H1 (cell line): ENCODE results near the gene DOC2A. TPM values are rescaled to one million over a fixed set of nuclear protein-coding genes. Genes with fewer than 3 reads are reported as not detected.

Source experiments
- CTBP2 ChIP-seq: IDR thresholded peaks from 2 replicates; pipeline ENCODE4 v1.7.0; 2011; ENCODE audit warnings: borderline replicate concordance, mild to moderate bottlenecking, moderate library complexity, mixed read lengths, low read length; ENCODE audit not compliant: insufficient read depth, insufficient read length
- EGR1 ChIP-seq: IDR thresholded peaks from 2 replicates; pipeline ENCODE4 v1.6.1; 2011; ENCODE audit warnings: low read depth, low read length, borderline replicate concordance
- HDAC2 ChIP-seq, 2 experiments: fragments of 300-600 bp in 1 of 2; sonication (generic) in 1 of 2; IDR thresholded peaks; 2 replicates each; pipeline ENCODE4 v1.6.1; 2011 to 2012; ENCODE audit warnings: low read depth in 2 of 2, low read length in 2 of 2, mild to moderate bottlenecking in 2 of 2, moderate library complexity in 2 of 2, borderline replicate concordance in 1 of 2, inconsistent platforms in 1 of 2
- KDM1A ChIP-seq: fragments of 200-600, 300-600 bp; sonication (generic); IDR thresholded peaks from 2 replicates; pipeline ENCODE4 v1.7.1; 2016; ENCODE audit warnings: mild to moderate bottlenecking, low read length, borderline replicate concordance
- POLR2A ChIP-seq, 2 experiments: IDR thresholded peaks; 1 replicate in 1 of 2; 2 replicates in 1 of 2; pipeline ENCODE4 v1.6.1; 2011; ENCODE audit warnings: low read depth in 2 of 2, low read length in 2 of 2, mild to moderate bottlenecking in 2 of 2; ENCODE audit errors: control extremely low read depth in 1 of 2
- POU5F1 ChIP-seq: IDR thresholded peaks from 2 replicates; pipeline ENCODE4 v1.6.1; 2011; ENCODE audit warnings: low read depth, mild to moderate bottlenecking, low read length, moderate library complexity
- SAP30 ChIP-seq: fragments of 300-600 bp; sonication (generic); IDR thresholded peaks from 2 replicates; pipeline ENCODE4 v1.7.1; 2012; ENCODE audit warnings: low read length, moderate library complexity, mild to moderate bottlenecking, inconsistent platforms; ENCODE audit not compliant: insufficient read depth, insufficient replicate concordance
- SP1 ChIP-seq: IDR thresholded peaks from 2 replicates; pipeline ENCODE4 v1.6.1; 2011; ENCODE audit warnings: low read depth, low read length
- TAF1 ChIP-seq: IDR thresholded peaks from 2 replicates; pipeline ENCODE4 v1.6.1; 2011; ENCODE audit warnings: mild to moderate bottlenecking, low read depth, low read length
- YY1 ChIP-seq: IDR thresholded peaks from 2 replicates; pipeline ENCODE4 v1.6.1; 2011; ENCODE audit warnings: low read depth, mild to moderate bottlenecking, low read length
- polyA plus RNA-seq, 7 experiments: library from polyadenylated mRNA; depleted of rRNA in 3 of 7; stranded (reverse) in 5 of 7; unstranded in 2 of 7; fragments of >200 nt in 5 of 7; fragments of 200-250 nt in 2 of 7; gene quantifications; 1 replicate in 5 of 7; 2 replicates in 1 of 7; 4 replicates in 1 of 7; pipeline versions ENCODE4 v1.2.1 to v1.2.3, GENCODE V29; 2011 to 2013; ENCODE audit warnings: missing spikeins in 2 of 7, mixed read lengths in 2 of 7
- total RNA-seq: library from RNA; stranded (reverse); fragmentation: NEBNext Ultra II Directional; extraction: Animal tissue kit (Norgen Biotek cat#: 25700); gene quantifications from 2 replicates; pipeline ENCODE4 v1.2.1, GENCODE V29; 2021
- TF ChIP-seq, protein P1 (sequence below): fragments of 300-600 bp; sonication (generic); IDR thresholded peaks from 2 replicates; pipeline ENCODE4 v1.7.1; 2012; ENCODE audit warnings: low read length, moderate library complexity, mild to moderate bottlenecking, inconsistent platforms; ENCODE audit not compliant: insufficient replicate concordance

Gene DOC2A
- total and polyA plus RNA-seq, 2 of the 8 experiments (the other 6 are each of a cell fraction or from before 2014, with no cell fraction given), result 13.9 to 20.7 TPM

DNA sequence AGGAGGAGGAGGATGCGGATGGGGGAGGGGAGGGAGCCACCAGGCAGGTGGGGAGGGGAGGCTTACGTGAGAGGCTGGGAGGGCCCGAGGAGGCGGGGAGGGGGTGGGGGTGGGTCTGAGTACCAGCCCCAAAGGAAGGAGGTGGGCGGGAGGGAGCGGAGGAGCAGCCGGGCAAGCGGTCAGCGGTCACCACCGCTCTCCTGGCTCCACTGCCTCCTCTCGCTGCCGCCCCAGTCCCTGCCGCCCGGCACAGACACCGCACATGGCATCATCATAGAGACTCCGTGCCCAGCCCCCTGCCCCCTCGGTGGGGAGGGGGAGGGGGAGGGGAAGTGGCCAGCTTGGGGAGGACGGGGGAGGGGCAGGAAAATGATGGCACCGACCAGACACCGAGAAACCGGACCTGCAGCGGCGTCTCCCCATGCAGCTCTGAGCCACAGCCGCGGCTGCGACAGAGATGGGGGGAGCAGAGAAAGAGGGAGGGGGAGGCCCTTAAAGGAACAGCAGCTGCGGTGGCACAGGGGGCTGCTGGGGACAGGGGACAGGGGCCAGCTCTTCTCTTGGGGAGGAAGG is 20.1 kb upstream of the DOC2A start, which contains the start of gene TLCD3B (continued):
- TF ChIP-seq, protein P1, sequence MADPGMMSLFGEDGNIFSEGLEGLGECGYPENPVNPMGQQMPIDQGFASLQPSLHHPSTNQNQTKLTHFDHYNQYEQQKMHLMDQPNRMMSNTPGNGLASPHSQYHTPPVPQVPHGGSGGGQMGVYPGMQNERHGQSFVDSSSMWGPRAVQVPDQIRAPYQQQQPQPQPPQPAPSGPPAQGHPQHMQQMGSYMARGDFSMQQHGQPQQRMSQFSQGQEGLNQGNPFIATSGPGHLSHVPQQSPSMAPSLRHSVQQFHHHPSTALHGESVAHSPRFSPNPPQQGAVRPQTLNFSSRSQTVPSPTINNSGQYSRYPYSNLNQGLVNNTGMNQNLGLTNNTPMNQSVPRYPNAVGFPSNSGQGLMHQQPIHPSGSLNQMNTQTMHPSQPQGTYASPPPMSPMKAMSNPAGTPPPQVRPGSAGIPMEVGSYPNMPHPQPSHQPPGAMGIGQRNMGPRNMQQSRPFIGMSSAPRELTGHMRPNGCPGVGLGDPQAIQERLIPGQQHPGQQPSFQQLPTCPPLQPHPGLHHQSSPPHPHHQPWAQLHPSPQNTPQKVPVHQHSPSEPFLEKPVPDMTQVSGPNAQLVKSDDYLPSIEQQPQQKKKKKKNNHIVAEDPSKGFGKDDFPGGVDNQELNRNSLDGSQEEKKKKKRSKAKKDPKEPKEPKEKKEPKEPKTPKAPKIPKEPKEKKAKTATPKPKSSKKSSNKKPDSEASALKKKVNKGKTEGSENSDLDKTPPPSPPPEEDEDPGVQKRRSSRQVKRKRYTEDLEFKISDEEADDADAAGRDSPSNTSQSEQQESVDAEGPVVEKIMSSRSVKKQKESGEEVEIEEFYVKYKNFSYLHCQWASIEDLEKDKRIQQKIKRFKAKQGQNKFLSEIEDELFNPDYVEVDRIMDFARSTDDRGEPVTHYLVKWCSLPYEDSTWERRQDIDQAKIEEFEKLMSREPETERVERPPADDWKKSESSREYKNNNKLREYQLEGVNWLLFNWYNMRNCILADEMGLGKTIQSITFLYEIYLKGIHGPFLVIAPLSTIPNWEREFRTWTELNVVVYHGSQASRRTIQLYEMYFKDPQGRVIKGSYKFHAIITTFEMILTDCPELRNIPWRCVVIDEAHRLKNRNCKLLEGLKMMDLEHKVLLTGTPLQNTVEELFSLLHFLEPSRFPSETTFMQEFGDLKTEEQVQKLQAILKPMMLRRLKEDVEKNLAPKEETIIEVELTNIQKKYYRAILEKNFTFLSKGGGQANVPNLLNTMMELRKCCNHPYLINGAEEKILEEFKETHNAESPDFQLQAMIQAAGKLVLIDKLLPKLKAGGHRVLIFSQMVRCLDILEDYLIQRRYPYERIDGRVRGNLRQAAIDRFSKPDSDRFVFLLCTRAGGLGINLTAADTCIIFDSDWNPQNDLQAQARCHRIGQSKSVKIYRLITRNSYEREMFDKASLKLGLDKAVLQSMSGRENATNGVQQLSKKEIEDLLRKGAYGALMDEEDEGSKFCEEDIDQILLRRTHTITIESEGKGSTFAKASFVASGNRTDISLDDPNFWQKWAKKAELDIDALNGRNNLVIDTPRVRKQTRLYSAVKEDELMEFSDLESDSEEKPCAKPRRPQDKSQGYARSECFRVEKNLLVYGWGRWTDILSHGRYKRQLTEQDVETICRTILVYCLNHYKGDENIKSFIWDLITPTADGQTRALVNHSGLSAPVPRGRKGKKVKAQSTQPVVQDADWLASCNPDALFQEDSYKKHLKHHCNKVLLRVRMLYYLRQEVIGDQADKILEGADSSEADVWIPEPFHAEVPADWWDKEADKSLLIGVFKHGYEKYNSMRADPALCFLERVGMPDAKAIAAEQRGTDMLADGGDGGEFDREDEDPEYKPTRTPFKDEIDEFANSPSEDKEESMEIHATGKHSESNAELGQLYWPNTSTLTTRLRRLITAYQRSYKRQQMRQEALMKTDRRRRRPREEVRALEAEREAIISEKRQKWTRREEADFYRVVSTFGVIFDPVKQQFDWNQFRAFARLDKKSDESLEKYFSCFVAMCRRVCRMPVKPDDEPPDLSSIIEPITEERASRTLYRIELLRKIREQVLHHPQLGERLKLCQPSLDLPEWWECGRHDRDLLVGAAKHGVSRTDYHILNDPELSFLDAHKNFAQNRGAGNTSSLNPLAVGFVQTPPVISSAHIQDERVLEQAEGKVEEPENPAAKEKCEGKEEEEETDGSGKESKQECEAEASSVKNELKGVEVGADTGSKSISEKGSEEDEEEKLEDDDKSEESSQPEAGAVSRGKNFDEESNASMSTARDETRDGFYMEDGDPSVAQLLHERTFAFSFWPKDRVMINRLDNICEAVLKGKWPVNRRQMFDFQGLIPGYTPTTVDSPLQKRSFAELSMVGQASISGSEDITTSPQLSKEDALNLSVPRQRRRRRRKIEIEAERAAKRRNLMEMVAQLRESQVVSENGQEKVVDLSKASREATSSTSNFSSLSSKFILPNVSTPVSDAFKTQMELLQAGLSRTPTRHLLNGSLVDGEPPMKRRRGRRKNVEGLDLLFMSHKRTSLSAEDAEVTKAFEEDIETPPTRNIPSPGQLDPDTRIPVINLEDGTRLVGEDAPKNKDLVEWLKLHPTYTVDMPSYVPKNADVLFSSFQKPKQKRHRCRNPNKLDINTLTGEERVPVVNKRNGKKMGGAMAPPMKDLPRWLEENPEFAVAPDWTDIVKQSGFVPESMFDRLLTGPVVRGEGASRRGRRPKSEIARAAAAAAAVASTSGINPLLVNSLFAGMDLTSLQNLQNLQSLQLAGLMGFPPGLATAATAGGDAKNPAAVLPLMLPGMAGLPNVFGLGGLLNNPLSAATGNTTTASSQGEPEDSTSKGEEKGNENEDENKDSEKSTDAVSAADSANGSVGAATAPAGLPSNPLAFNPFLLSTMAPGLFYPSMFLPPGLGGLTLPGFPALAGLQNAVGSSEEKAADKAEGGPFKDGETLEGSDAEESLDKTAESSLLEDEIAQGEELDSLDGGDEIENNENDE, result no peak
- no peak for TF ChIP-seq YY1
- no peak for TF ChIP-seq SAP30
- TF ChIP-seq HDAC2 (IDR thresholded peaks at IDR 0.05; ENCODE audit: borderline replicate concordance in 1 of 2, low read depth in 2 of 2, low read length in 2 of 2), result no peak
- TF ChIP-seq CTBP2, result no peak
- TF ChIP-seq KDM1A, result no peak; the same call in 1 of the 2 replicates
- no peak for TF ChIP-seq POLR2A (IDR thresholded peaks at IDR 0.05; ENCODE audit: control extremely low read depth in 1 of 2, low read depth in 2 of 2, low read length in 2 of 2)
- TF ChIP-seq EGR1, result no peak
- no peak for TF ChIP-seq POU5F1
- 0 out of 2 replicates have a peak, but pooled peaks have one; percentile 10 for TF ChIP-seq SP1
- TF ChIP-seq TAF1, result no peak
